Measurements from ENCODE around the gene PHF21B. TPM values are rescaled to one million over a fixed set of nuclear protein-coding genes. Genes with fewer than 3 reads are reported as not detected.

The PHF21B gene
- total and polyA plus RNA-seq, 7 experiments from 2014 or later = not detected

GRCh38 chr22:44838316-44839016 is 171.3 kb downstream of the PHF21B start:
- Histone ChIP-seq H3K9me3 (ENCODE audit: control insufficient read depth in 2 of 3, low read length in 3 of 3) (no peaks in the 10 kb centered on the region), H3K36me3 (ENCODE audit: control insufficient read depth in 2 of 3, insufficient read depth in 3 of 3, low read length in 3 of 3) (no peaks in the 10 kb centered on the region), H3K4me3 (ENCODE audit: low read length) (no peak overlapping the region), H3K4me1 (ENCODE audit: control insufficient read depth in 2 of 2, insufficient read depth in 2 of 2, low read length in 2 of 2) (no peaks in the 10 kb centered on the region), H3K27me3 (ENCODE audit: control insufficient read depth in 2 of 2, insufficient read depth in 2 of 2, low read length in 2 of 2) (no peaks in the 10 kb centered on the region), H3K27ac (ENCODE audit: low read depth, low read length) (no peak overlapping the region)
- intact Hi-C loops (cut with micrococcal nuclease) = no loop called here
- Mint-ChIP-seq H3K27me3 (peaks cover 4 to 26% (median 19%) of the 10 kb centered on the region in 5 donors), H3K9me3 (peaks cover 4 to 26% (median 10%) of the 10 kb centered on the region in 11 donors), H3K4me3 (no peak overlapping the region), H3K4me1 (no peaks in the 10 kb centered on the region), H3K36me3 (no peaks in the 10 kb centered on the region), H3K27ac (no peak overlapping the region)
- CTCF ChIA-PET = no interaction called here
- DNase-seq (no peak), ATAC-seq (no peak)
- POLR2A ChIA-PET = no interaction called here

DNA sequence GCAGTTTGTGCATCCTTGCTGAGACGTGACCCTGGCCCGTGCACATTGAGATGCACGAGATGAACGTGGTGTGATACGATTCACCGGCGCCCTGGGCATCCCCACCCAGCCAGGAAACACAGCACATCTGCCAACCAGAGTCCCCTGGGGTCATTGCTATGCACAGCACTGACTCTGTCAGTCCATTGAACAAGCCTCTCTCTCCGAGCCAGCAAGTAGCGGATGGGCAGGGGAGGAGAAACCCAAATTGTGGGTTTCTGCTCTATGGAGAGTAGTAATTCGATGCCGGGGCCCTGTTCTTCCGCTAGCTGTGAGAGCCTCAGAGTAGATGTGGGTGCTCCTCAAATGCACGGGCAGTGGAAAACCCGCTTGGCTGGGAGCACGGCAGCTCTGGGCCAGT is 172.3 kb downstream of the PHF21B start:
- no peaks in the 10 kb centered on the region for H3K27me3 ChIP-seq (ENCODE audit: control insufficient read depth in 2 of 2, insufficient read depth in 2 of 2, low read length in 2 of 2)
- POLR2A ChIA-PET = no interaction called here
- H3K4me3 Mint-ChIP-seq = no peak overlapping the region
- H3K9me3 ChIP-seq (ENCODE audit: control insufficient read depth in 2 of 3, low read length in 3 of 3) = no peaks in the 10 kb centered on the region
- no peak overlapping the region for H3K4me3 ChIP-seq (ENCODE audit: low read length)
- no peak overlapping the region for H3K27ac ChIP-seq (ENCODE audit: low read depth, low read length)
- no peaks in the 10 kb centered on the region for H3K36me3 Mint-ChIP-seq
- H3K27me3 Mint-ChIP-seq = peaks cover 6 to 32% (median 24%) of the 10 kb centered on the region in 5 donors
- H3K27ac Mint-ChIP-seq = no peak overlapping the region
- H3K36me3 ChIP-seq (ENCODE audit: control insufficient read depth in 2 of 3, insufficient read depth in 3 of 3, low read length in 3 of 3) = no peaks in the 10 kb centered on the region
- peaks cover 4 to 26% (median 10%) of the 10 kb centered on the region in 11 donors for H3K9me3 Mint-ChIP-seq
- no peaks in the 10 kb centered on the region for H3K4me1 Mint-ChIP-seq
- CTCF ChIA-PET = no interaction called here
- no peak for DNase-seq
- no peak for ATAC-seq
- no peaks in the 10 kb centered on the region for H3K4me1 ChIP-seq (ENCODE audit: control insufficient read depth in 2 of 2, insufficient read depth in 2 of 2, low read length in 2 of 2)
- intact Hi-C loops (cut with micrococcal nuclease) = no loop called here

DNA sequence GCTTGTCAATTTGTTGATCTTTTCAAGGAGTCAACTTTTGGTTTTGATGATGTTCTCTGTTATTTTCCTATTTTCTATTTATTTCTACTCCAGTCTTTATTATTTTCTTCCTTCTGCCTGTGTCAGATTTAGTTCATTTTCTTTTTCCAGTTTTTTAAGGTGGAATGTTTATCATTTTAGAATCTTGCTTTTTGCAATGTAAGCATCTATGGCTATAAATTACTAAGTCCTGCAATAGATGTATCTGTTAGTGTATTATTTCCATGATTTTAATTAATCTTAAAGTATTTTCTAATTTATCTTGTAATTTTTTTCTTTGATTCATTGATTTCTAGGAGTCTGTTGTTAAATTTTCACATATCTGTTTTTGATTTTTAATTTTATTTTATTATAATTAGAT is 175.7 kb downstream of the PHF21B start:
- Mint-ChIP-seq H3K9me3 (peaks cover 4 to 26% (median 10%) of the 10 kb centered on the region in 11 donors), H3K27ac (no peak overlapping the region), H3K4me1 (no peaks in the 10 kb centered on the region), H3K36me3 (no peaks in the 10 kb centered on the region), H3K4me3 (no peak overlapping the region), H3K27me3 (peaks cover 6 to 24% (median 21%) of the 10 kb centered on the region in 5 donors)
- no peaks in the 10 kb centered on the region for H3K4me1 ChIP-seq (ENCODE audit: control insufficient read depth in 2 of 2, insufficient read depth in 2 of 2, low read length in 2 of 2)
- ChIA-PET POLR2A (no interaction called here), CTCF (no interaction called here)
- no peaks in the 10 kb centered on the region for H3K27me3 ChIP-seq (ENCODE audit: control insufficient read depth in 2 of 2, insufficient read depth in 2 of 2, low read length in 2 of 2)
- ATAC-seq = no peak
- H3K4me3 ChIP-seq (ENCODE audit: low read length) = no peak overlapping the region
- H3K9me3 ChIP-seq (ENCODE audit: control insufficient read depth in 2 of 3, low read length in 3 of 3) = no peaks in the 10 kb centered on the region
- no peaks in the 10 kb centered on the region for H3K36me3 ChIP-seq (ENCODE audit: control insufficient read depth in 2 of 3, insufficient read depth in 3 of 3, low read length in 3 of 3)
- no peak overlapping the region for H3K27ac ChIP-seq (ENCODE audit: low read depth, low read length)
- intact Hi-C loops (cut with micrococcal nuclease) = no loop called here
- DNase-seq = no peak

DNA sequence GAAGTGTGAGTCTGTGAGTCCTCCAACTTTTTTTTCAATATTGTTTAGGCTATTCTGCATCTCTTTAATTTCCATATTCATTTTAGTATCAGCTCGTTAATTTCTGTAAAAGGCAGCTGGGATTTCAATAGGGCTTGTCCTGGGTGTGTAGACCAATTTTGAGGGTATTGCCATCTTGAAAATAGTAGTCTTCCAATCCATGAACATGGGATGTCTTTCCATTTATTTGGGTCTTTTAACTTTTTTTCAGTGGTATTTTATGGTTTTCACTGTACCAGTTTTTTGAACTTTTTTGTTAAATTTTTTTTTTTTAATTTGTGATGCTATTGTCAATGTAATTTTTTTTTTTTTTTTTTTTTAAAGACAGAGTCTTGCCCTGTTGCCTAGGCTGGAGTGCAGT is 177.9 kb downstream of the PHF21B start:
- no peak overlapping the region for H3K27ac ChIP-seq (ENCODE audit: low read depth, low read length)
- H3K4me3 ChIP-seq (ENCODE audit: low read length) = no peak overlapping the region
- Mint-ChIP-seq H3K9me3 (peaks cover 4 to 26% (median 10%) of the 10 kb centered on the region in 11 donors), H3K27me3 (peaks cover 6 to 32% (median 25%) of the 10 kb centered on the region in 5 donors), H3K4me1 (no peaks in the 10 kb centered on the region), H3K4me3 (no peak overlapping the region), H3K36me3 (no peaks in the 10 kb centered on the region), H3K27ac (no peak overlapping the region)
- ATAC-seq (no peak), DNase-seq (no peak)
- POLR2A ChIA-PET = no interaction called here
- CTCF ChIA-PET = no interaction called here
- H3K36me3 ChIP-seq (ENCODE audit: control insufficient read depth in 2 of 3, insufficient read depth in 3 of 3, low read length in 3 of 3) = no peaks in the 10 kb centered on the region
- H3K9me3 ChIP-seq (ENCODE audit: control insufficient read depth in 2 of 3, low read length in 3 of 3) = no peaks in the 10 kb centered on the region
- H3K27me3 ChIP-seq (ENCODE audit: control insufficient read depth in 2 of 2, insufficient read depth in 2 of 2, low read length in 2 of 2) = no peaks in the 10 kb centered on the region
- no peaks in the 10 kb centered on the region for H3K4me1 ChIP-seq (ENCODE audit: control insufficient read depth in 2 of 2, insufficient read depth in 2 of 2, low read length in 2 of 2)
- intact Hi-C loops (cut with micrococcal nuclease) = no loop called here

Other genes starting within 250 kb of the PHF21B start
- gene NUP50, start 153.9 kb upstream of the PHF21B start, total RNA-seq = 100 to 1,000 TPM; 107 to 151 (median 130) TPM
- 10 to 100 TPM; 50.6 to 91.4 TPM for gene NUP50, start 153.9 kb upstream of the PHF21B start, polyA plus RNA-seq
- gene KIAA0930, start 230.9 kb upstream of the PHF21B start, total RNA-seq = 10 to 100 TPM; 13.2 to 58.2 (median 27.9) TPM
- gene KIAA0930, start 230.9 kb upstream of the PHF21B start, polyA plus RNA-seq = 1 to 10 TPM; 2.3 to 2.5 TPM

Measured in naive thymus-derived CD4-positive, alpha-beta T cell (primary cell).